GM19397 (cell line): ENCODE data around the gene RPS6KA5.

Experiments
- ATAC-seq: cut with Tn5 transposase; IDR thresholded peaks from one replicate; pipeline ENCODE4 v1.9.1; 2021; ENCODE audit warnings: mild to moderate bottlenecking, moderate library complexity; ENCODE audit not compliant: unreplicated experiment

The RPS6KA5 gene

DNA sequence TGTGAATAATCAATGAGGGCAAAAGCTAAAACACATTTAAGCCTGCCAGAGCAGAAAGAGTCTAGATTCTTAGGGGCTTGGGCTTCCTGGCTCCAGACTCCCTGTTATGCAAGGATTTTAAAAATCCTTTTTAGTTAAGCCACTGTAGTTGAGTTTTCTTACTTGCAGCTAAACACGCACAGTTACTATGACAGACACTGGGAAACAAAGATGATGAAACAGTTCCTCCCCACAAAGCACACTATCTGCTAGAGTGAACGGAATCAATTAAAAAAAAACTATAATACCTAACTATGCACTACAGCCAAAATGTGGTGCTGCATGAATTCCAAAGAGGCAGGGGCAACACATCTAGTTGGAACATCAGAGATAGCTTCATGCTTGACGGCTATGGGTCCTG is 28.2 kb downstream of the RPS6KA5 start:
- no peak for ATAC-seq

DNA sequence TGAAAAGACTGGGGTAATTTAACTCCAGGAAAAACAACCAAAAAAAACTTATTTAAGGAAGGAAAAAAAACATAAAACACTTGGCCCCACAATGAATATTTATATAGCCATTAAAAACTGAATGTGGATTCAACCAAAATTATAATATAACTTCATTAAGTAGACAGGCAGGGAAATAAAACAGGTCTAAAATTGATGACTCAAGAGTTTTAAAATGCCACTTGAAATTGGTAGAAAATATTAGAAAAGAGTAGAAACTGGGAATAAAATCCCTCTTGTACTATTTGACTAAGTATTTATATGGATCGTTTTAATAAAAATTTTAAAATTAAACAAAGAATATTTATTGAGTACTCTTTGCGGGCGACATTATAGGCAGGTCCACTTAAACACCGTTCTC is 28.8 kb downstream of the RPS6KA5 start:
- ATAC-seq = no peak

DNA sequence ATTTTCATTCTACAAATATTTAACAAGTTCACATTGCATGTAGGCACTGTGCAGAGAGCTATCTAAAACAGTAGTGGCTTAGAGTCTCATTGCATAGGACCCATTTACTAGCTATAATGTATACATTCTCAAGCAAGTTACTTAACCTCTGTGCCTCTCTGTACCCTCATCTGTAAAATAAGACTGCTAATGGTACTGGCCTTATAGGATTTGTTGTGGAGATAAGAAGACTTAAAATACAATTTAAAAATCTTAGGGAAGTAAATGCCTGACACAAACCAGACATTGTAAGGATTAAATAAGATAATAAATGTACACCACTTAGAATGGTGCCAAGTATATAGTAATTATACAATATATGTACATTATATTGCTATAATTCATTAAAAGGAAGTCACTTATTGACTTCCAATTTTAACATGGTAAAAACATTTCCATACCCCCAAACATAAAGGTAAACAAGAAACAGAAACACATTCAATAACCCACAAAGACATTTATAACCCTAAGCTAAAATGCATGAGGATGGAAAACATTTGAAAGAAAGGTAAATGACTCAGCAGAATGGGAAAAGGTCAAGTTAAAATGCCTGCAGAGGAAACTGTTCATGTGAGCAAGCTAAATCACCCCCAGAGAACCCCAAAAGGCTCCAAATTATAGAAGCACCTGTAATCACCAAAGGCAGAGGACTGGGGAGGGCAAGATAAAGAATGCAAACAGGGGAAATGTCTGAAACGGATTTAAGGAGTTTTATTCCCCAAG is 30.8 kb downstream of the RPS6KA5 start:
- ATAC-seq = no peak

DNA sequence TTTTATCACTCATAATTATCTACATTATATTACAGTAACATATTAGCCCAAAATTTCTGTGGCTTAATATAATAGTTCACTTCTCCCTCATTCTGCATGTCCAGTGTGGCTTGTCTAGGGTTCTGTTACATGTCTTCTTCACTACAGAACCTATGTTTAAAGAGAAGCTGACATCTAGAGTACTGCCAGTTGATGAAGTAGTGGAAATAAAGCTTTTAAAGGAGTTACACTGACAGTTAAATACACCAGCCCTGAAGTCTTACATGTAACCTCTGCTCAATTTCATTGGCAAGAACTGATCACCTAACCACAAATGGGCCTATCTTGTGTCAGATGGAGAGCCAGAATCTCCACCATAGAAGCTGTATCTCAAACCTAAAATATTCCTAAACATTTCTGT is 32.9 kb downstream of the RPS6KA5 start:
- ATAC-seq = no peak

DNA sequence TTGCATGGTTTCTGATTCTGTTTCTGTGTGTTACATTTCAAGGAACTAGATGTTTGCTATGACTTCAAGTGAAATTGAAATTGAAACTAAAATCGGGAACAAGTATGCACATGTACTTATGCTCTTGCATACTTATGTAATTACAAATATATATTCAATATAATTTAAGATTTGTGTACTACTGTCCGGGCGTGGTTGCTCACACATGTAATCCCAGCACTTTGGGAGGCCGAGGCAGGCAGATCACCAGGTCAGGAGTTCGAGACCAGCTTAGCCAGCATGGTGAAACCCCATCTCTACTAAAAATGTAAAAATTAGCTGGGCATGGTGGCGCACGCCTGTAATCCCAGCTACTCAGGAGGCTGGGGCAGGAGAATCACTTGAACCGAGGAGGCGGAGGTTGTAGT is 37.8 kb downstream of the RPS6KA5 start:
- ATAC-seq = peak; percentile 84

DNA sequence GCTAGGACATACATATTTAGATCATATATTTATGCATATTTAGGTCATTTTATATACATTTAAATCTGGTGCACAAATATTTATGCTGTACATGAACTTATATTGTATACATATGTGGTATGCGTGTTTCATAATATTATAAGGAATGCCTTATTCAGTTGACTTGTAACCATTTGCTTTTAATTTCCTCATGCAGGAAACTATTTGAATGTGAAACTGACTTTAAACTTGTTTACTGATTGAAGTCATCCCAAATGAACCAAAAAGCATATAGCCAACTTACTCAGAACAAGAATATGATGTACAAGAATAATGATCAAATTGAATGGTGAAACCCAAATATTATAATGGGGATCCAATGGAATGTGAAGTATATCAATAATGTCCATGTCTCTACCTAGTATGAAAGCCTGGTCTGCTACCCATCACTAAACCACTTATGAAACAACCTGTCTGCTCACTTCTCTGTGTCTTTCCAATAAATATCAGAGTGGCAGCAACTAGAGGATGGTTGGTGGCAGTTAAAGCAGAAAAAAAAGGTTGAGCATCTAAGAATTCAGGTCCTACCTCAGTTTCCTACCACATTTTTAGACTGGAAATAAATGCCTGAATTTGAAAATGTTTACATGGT is 38.3 kb downstream of the RPS6KA5 start:
- peak; percentile 41 for ATAC-seq

DNA sequence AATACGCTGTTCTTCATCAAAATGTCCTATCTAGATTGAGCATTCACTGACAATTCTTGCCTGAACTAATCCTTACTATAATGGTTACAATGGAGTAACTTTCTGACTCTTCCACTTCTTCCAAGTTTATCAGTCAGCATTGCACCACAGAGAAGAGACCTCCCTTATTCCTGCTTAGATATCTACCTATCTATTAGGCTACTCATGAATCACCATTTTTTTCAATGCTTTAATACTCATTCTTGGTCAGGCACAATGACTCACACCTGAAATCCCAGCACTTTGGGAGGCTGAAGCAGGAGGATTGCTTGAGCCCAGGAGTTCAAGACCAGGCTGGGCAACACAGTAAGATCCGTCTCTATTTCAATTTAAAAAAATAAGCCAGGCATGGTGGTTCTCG is 39.3 kb downstream of the RPS6KA5 start:
- ATAC-seq = no peak

DNA sequence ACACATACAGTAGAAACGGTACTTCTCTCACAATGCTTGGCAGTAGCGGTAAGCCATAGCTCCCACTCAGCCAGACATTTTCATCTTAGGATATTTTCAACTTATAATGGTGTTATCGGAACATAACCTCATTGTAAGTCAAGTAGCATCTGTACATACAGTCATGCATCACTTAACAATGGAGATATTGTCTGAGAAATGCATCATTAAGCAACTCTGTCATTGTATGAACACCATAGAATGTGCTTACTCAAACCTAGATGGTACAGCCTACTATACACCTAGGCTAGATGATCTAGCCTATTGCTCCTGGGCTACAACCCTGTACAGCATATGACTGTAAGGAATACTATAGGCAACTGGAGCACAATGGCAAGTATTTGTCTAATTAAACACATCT is 40.8 kb downstream of the RPS6KA5 start:
- no peak for ATAC-seq

DNA sequence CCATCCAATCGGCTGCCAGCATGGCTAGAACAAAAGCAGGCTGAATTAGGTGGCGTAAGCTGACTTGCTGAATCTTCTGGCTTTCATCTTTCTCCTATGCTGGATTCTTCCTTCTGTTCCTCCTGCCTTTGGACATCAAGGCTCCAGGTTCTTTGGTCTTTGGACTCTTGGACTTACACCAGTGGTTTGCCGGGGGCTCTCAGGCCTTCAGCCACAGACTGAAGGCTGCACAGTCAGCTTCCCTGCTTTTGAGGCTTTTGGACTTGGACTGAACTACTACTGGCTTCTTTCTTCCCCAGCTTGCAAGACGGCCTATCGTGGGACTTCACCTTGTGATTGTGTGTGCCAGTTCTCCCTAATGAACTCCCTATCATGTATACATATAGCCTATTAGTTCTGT is 42.0 kb downstream of the RPS6KA5 start:
- ATAC-seq = no peak

DNA sequence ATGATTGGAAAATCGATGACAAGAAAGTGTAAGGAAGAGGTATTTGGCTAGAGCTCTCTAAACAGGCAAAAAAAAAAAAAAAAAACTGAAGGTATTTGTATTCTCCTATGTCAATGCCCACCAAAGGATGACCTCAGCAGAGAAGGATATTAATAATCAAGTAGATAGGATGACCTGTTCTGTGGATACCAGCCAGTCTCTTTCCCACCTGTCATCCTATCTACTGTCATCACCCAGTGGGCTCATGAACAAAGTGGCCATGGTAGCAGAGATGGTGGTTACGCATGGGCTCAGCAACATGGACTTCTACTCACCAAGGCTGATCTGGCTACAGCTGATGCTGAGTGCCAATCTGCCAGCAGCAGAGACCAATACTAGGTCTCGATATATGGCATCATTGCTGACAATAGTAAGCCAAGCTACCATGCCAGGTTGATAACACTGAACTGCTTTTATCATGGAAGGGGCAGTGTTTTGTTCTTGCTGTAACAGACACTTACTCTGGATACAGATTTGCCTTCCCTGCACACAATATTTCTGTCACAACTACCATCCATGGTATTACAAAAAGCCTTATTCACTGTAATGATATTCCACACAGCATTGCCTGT is 43.5 kb downstream of the RPS6KA5 start:
- no peak for ATAC-seq

DNA sequence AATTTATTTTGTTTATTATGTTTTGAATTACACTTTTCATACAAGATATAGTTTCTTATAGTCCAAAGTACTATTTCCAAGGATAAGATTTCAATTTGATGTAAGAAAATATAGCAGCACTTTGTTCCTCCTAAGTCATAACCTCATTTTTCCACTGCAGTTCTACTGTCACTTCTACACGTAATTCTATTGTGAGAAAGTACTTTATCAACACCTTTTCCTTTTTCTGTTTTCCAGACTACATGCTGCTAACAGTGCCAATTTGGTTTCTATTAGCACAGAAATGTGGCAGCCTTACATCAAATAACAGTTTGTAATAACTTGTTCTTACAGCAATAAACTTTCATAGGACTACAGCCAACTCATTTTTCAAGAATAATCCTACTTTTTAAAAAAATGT is 45.0 kb downstream of the RPS6KA5 start:
- ATAC-seq = no peak

DNA sequence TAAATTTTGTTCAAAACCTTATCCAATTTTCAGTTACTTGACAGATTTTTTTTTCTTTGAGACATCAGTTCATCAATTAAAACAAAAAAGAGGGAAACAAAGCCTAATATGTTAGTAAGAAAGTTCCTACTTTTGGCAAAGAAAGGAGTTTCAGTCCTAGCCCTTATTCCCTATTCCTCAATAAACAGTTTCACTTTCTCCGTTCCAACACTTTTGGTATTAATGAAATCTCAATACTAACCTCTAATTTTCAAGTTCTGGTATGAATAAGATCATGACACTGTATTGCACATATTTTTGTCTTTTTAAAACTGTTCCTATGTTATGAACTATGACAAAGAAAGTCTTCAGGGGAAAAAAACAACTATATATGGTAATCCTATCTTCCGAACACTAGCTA is 48.4 kb downstream of the RPS6KA5 start:
- ATAC-seq = no peak

DNA sequence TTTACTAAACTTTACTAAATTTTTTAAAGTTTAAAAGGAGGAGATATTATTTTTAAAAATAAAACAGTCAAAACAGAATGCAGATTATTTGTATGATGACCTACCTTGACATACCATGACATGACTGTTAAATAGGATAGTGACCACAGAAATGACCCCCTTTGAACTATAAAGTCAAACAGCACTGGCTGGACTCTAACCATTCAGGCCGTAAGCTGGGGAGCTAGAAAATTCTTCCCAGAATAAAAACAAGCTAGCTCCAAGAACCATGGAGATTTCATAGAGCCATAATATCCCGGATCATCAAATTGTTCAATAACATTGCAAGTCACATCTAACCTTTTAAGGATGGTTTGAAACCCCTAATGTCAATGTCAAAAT is 50.3 kb downstream of the RPS6KA5 start:
- no peak for ATAC-seq

DNA sequence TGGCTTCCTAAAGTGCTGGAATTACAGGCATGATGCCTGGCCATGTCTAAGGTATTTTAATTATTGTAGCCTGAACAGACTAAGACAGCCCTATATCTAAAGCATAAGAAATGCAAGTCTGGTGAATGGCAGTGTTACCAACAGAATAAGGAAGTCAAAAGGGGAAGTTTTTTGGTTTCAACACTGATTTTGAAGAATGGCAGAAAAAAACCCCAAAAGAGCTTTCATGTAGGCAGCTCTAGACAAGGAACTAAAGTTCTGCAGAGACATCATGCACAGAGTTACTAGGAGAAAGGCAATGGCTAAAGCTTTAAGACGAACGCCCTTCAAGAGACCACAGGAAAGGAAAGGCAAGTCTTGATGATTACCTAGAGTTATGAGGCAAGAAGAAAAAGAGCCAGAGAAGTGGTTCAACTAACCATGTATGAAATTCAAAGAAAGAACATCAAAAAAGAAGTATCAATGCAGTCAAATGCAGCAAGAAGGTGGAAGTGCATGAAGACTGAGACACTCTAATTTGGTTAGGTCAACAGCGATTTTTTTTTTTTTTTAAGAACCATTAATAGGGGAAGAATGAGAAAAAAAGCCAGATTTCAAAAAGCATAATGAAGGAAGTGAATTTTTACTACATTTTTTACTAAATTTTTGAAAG is 50.8 kb downstream of the RPS6KA5 start:
- peak; percentile 84 for ATAC-seq

DNA sequence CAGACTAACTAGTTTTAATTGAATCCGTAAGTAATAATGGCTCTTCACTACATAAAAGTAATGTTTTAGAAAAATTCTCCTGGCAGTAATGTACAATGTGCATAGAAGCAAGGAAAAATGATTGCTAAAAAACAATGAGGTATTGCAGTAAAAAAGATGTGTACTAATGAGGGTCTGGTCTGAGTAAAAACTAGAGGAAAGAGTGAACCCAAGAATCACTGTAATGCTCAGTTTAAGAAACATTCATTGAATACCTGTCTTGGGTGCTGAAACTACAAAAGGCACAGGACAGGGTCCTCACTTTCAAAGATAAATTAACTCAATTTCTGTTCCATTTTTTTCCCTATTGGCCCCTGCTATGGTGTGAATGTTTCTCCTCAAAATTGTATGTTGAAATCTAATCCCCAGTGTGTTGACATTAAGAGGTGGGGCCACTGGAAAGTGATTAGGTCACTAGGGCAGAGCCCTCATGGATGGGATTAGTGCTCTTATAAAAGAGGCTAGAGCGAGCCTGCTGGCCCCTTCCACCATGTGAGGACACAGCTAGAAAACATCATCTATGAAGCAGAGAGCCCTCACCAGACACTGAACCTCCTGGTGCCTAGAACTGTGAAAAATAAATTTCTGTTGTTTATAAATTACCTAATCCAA is 51.6 kb downstream of the RPS6KA5 start:
- ATAC-seq = no peak

DNA sequence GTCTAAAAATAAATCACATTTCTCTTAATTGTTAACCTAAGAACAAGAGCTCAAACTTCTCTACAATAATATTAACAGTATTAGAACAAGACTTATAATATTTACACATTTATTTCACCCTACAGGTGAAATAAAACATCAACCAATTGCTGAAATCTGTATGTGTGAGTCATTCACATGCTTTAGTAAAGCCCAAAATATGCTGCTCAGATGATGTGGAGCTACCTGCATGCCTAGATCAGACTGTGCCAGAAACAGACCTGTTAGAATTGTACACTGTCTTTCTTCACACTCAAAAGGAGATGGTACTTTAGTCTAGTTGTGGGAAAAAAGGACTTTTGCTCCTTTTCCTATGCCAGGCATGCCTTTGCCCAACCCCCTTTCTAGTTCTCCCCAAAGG is 54.7 kb downstream of the RPS6KA5 start:
- ATAC-seq = no peak

DNA sequence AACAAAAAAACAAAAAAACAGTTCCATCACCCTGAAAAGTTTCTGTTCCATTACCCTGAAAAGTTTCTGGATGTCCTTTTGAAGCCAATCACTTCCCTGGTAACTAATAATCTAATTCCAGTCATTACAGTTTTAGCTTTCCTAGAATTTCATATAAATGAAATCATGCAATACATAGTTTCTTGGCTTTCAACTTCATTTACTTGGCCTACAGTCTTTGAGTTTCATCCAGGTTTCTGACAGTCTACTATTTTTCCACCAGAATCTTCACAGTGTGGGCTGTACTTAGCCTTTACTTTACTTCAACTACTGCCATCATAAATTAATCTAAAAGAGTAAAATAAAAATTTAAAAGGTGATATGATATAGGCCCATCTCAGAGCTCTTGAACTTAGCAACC is 55.5 kb downstream of the RPS6KA5 start:
- no peak for ATAC-seq

DNA sequence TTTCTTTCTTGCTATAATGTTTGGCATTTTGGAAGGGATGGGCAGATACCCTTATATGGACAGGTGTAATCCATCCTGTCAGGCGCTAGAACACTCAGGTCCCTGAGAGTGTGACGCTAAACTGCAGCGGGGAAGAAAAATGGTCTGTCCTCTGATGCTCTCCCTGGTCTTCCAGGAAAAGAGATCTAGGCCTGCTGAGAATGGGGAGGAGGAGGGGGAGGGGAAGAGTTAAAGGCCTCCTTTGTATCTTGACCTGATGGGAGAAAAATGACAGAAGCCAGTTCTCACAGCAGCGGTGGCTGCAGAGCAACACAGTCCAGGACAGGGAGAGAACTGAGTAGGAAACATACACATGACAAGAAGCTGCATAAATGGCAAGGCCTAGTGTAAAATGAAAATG is 61.1 kb downstream of the RPS6KA5 start:
- no peak for ATAC-seq

DNA sequence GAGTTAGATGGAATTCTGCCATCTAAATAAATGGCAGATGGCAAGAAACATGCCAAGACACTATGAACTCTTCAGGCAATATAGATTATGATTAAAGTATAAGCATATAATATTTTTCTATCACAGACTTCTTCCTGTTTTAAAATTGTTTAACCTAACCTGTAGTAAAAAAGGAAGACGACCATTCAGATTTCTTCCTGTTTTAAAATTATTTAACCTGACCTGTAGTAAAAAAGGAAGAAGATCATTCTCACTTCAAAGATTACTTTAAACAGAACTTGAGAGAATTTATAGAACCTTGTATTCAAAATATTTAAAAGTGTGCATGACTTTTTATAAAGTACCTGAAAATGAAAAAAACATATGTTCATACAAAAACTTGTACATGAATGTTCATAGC is 63.5 kb downstream of the RPS6KA5 start:
- no peak for ATAC-seq

DNA sequence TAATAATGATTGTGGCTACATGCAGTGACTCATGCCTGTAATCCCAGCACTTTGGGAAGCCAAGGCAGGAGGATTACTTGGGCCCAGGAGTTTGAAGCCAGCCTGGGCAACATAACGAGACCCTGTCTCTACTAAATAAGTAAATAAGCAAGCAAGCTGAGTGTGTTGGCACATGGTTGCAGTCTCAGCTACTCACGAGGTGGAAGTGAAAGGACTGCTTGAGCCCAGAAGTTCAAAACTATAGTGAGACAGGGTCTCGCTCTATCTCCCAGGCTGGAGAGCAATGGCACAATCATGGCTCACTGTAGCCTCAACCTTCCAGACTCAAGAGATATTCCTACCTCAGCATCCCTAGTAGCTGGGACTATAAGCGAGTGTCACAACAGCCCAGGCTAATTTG is 64.7 kb downstream of the RPS6KA5 start:
- ATAC-seq = no peak

DNA sequence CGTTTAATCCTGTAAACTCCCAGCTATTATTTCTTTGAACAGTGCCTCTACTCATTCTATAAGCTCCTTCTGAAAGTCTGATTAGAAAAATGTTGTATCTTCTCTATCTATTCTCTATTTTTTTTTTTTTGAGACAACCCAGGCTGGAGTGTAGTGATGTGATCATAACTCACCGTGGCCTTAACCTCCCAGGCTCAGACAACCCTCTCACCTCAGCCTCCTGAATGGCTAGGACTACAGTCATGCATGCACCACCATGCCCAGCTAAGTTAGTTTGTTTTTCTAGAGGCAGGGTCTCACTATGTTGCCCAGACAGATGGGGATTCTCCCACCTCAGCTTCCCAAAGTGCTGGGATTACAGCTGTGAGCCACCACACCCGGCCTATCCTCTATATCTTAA is 66.6 kb downstream of the RPS6KA5 start:
- ATAC-seq = no peak
